Astrocyte (in vitro differentiated cells and primary cell): ENCODE data around the gene BASP1. TPM values are rescaled to one million over a fixed set of nuclear protein-coding genes. Genes with fewer than 3 reads are reported as not detected.

Source experiments
- DNase-seq: peaks from one replicate; pipeline ENCODE4 v3.0.0-alpha.2; 2010; ENCODE audit warnings: low read depth
- FAIRE-seq: peaks from 2 replicates; lab custom pipeline; 2011; peaks lifted over from hg19 to GRCh38; lab: Jason Lieb, UNC
- H2AFZ ChIP-seq: 2 replicates; pipeline ENCODE4 v1.6.0; 2012; ENCODE audit warnings: low read depth, low read length, inconsistent platforms
- H3K27ac ChIP-seq: 2 replicates; pipeline ENCODE4 v1.5.1; 2011; ENCODE audit warnings: low read depth, low read length, inconsistent platforms
- H3K27me3 ChIP-seq: 2 replicates; pipeline ENCODE4 v1.6.0; 2011; ENCODE audit warnings: low read length, inconsistent platforms; ENCODE audit not compliant: insufficient read depth
- H3K36me3 ChIP-seq: 2 replicates; pipeline ENCODE4 v1.5.1; 2011; ENCODE audit warnings: low read length, inconsistent platforms; ENCODE audit not compliant: insufficient read depth
- H3K4me1 ChIP-seq: 2 replicates; pipeline ENCODE4 v1.5.1; 2011; ENCODE audit warnings: low read length, inconsistent platforms; ENCODE audit not compliant: insufficient read depth
- H3K4me2 ChIP-seq: 2 replicates; pipeline ENCODE4 v1.6.0; 2012; ENCODE audit warnings: low read length, inconsistent platforms
- H3K4me3 ChIP-seq: 2 replicates; pipeline ENCODE4 v1.5.1; 2011; ENCODE audit warnings: low read depth, mild to moderate bottlenecking, low read length, inconsistent platforms; ENCODE audit not compliant: insufficient read depth
- H3K79me2 ChIP-seq: 2 replicates; pipeline ENCODE4 v1.6.0; 2012; ENCODE audit warnings: mild to moderate bottlenecking, low read length, inconsistent platforms; ENCODE audit not compliant: insufficient read depth
- H3K9ac ChIP-seq: 2 replicates; pipeline ENCODE4 v1.6.0; 2012; ENCODE audit warnings: mild to moderate bottlenecking, low read length, inconsistent platforms
- H3K9me3 ChIP-seq: 2 replicates; pipeline ENCODE4 v1.5.1; 2012; ENCODE audit warnings: low read depth, mild to moderate bottlenecking, low read length, inconsistent platforms; ENCODE audit not compliant: insufficient read depth
- H4K20me1 ChIP-seq: 2 replicates; pipeline ENCODE4 v1.6.0; 2012; ENCODE audit warnings: low read length, inconsistent platforms; ENCODE audit not compliant: insufficient read depth
- H3K27ac Mint-ChIP-seq: one replicate; pipeline ENCODE4 v1.8.0; 2021; ENCODE audit warnings: mild to moderate bottlenecking, mixed read lengths; ENCODE audit not compliant: unreplicated experiment
- H3K27me3 Mint-ChIP-seq: one replicate; pipeline ENCODE4 v1.8.0; 2021; ENCODE audit warnings: low read depth, mixed read lengths; ENCODE audit not compliant: unreplicated experiment
- H3K36me3 Mint-ChIP-seq: one replicate; pipeline ENCODE4 v1.8.0; 2021; ENCODE audit warnings: low read depth, mixed read lengths; ENCODE audit not compliant: unreplicated experiment
- H3K4me1 Mint-ChIP-seq: one replicate; pipeline ENCODE4 v1.8.0; 2021; ENCODE audit warnings: low read depth, mixed read lengths; ENCODE audit not compliant: unreplicated experiment
- H3K4me3 Mint-ChIP-seq: one replicate; pipeline ENCODE4 v1.8.0; 2021; ENCODE audit warnings: mild to moderate bottlenecking, moderate library complexity, mixed read lengths; ENCODE audit not compliant: unreplicated experiment
- H3K9me3 Mint-ChIP-seq: one replicate; pipeline ENCODE4 v1.8.0; 2021; ENCODE audit warnings: mild to moderate bottlenecking, mixed read lengths; ENCODE audit not compliant: unreplicated experiment
- CTCF ChIP-seq: IDR thresholded peaks from 2 replicates; pipeline ENCODE4 v1.5.1; 2011; ENCODE audit warnings: low read depth, mild to moderate bottlenecking, inconsistent platforms, low read length, moderate library complexity; ENCODE audit not compliant: insufficient read depth
- EZH2 ChIP-seq: IDR thresholded peaks from 2 replicates; pipeline ENCODE4 v1.6.1; 2012; ENCODE audit warnings: mild to moderate bottlenecking, low read length, inconsistent platforms; ENCODE audit not compliant: insufficient read depth
- total RNA-seq: library from RNA; stranded (reverse); gene quantifications from 2 replicates; pipeline ENCODE4 v1.2.1, GENCODE V29; 2021

Gene BASP1
- total RNA-seq, 1 donor from 2014 or later: 273 TPM

- Mint-ChIP-seq H3K36me3 (no peaks in the 10 kb centered on the region), H3K4me3 (no peak overlapping the region), H3K27me3 (no peaks in the 10 kb centered on the region), H3K9me3 (no peaks in the 10 kb centered on the region), H3K27ac (peak overlapping the region; percentile 64), H3K4me1 (peaks cover 56% of the 10 kb centered on the region)
- TF ChIP-seq CTCF: no peak
- no peak for TF ChIP-seq EZH2
- Histone ChIP-seq H2AFZ (no peak overlapping the region), H3K4me3 (no peak overlapping the region), H4K20me1 (no peaks in the 10 kb centered on the region), H3K4me2 (peak overlapping the region; percentile 47), H3K27me3 (no peaks in the 10 kb centered on the region), H3K27ac (peak overlapping the region; percentile 70), H3K36me3 (no peaks in the 10 kb centered on the region), H3K9ac (peak overlapping the region; percentile 59), H3K9me3 (no peaks in the 10 kb centered on the region), H3K4me1 (peaks cover 46% of the 10 kb centered on the region), H3K79me2 (no peaks in the 10 kb centered on the region)
- FAIRE-seq: no peak
- DNase-seq: no peak
These were observed 29.7 kb upstream of the BASP1 start for GRCh38 chr5:17187786-17188170.

DNA sequence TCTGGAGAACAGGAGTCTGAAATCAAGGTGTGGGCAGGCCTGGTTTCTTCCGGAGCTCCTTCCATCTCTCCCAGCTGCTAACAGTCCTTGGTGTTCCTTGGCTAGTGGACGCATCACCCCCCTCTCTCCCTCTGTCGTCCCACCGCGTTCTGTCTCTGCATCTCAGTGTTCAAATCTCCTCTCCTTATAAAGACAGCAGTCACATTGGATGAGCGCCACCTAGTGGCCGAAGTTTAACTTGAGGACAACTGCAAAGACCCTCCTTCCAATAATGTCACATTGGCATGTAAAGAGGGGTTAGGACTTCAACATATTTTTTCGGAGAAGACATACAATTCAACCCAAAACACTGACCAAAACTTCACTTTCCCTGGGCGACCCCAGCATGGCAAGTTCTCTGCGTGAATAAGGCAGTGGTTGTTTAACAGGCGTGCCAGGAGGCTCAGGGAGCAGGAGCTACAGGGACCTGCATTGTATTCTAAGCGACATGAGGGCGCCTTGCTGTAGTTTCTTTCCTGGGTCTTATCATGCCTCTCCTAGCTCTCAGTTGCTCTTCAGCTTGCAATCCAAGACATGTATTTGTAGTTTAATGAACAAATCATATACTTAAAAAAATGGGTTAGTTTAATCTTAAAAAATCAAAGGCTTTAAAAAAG, 27.9 kb upstream of the BASP1 start:
- H3K4me3 Mint-ChIP-seq: no peak overlapping the region
- peaks cover 46% of the 10 kb centered on the region for H3K4me1 ChIP-seq
- H3K4me2 ChIP-seq: peak overlapping the region; percentile 49
- H3K4me1 Mint-ChIP-seq: peaks cover 55% of the 10 kb centered on the region
- H3K27ac Mint-ChIP-seq: peak overlapping the region; percentile 44
- H3K27me3 Mint-ChIP-seq: no peaks in the 10 kb centered on the region
- H3K27me3 ChIP-seq: no peaks in the 10 kb centered on the region
- no peak overlapping the region for H3K27ac ChIP-seq
- H3K9ac ChIP-seq: no peak overlapping the region
- FAIRE-seq (peak; percentile 78), DNase-seq (peak; percentile 57)
- no peaks in the 10 kb centered on the region for H3K36me3 Mint-ChIP-seq
- no peaks in the 10 kb centered on the region for H3K9me3 ChIP-seq
- TF ChIP-seq EZH2 (no peak), CTCF (peak; percentile 80)
- no peak overlapping the region for H2AFZ ChIP-seq
- no peaks in the 10 kb centered on the region for H3K9me3 Mint-ChIP-seq
- H3K4me3 ChIP-seq: no peak overlapping the region
- H4K20me1 ChIP-seq: no peaks in the 10 kb centered on the region
- no peaks in the 10 kb centered on the region for H3K79me2 ChIP-seq
- no peaks in the 10 kb centered on the region for H3K36me3 ChIP-seq

GRCh38 chr5:17190242-17190778, 27.1 kb upstream of the BASP1 start:
- TF ChIP-seq EZH2: no peak
- peak; percentile 96 for TF ChIP-seq CTCF
- H3K36me3 ChIP-seq: no peaks in the 10 kb centered on the region
- H3K4me1 ChIP-seq: peaks cover 45% of the 10 kb centered on the region
- H2AFZ ChIP-seq: no peak overlapping the region
- H3K27ac Mint-ChIP-seq: peak overlapping the region; percentile 70
- DNase-seq: peak; percentile 54
- peak overlapping the region; percentile 26 for H3K9ac ChIP-seq
- peaks cover 51% of the 10 kb centered on the region for H3K4me1 Mint-ChIP-seq
- peak overlapping the region; percentile 31 for H3K4me3 Mint-ChIP-seq
- no peaks in the 10 kb centered on the region for H3K36me3 Mint-ChIP-seq
- H3K79me2 ChIP-seq: no peaks in the 10 kb centered on the region
- H3K9me3 ChIP-seq: no peaks in the 10 kb centered on the region
- H3K9me3 Mint-ChIP-seq: no peaks in the 10 kb centered on the region
- peak overlapping the region; percentile 41 for H3K27ac ChIP-seq
- no peaks in the 10 kb centered on the region for H3K27me3 Mint-ChIP-seq
- no peaks in the 10 kb centered on the region for H4K20me1 ChIP-seq
- FAIRE-seq: peak; percentile 58
- no peak overlapping the region for H3K4me3 ChIP-seq
- peak overlapping the region; percentile 49 for H3K4me2 ChIP-seq
- no peaks in the 10 kb centered on the region for H3K27me3 ChIP-seq
